Erythroblast (primary cell): Measurements from ENCODE around the gene CERS1.

Experiments used
- DNase-seq, 2 experiments: peaks; one replicate each; lab custom pipeline; 2025; lab: John Stamatoyannopoulos, UW
- GATA1 ChIP-seq: IDR thresholded peaks from 2 replicates; pipeline ENCODE4 v1.6.1; 2011; ENCODE audit warnings: low read depth, mild to moderate bottlenecking, control low read depth, low read length, moderate library complexity
- POLR2A ChIP-seq: IDR thresholded peaks from 2 replicates; pipeline ENCODE4 v1.6.1; 2011; ENCODE audit warnings: mild to moderate bottlenecking, low read length

Gene CERS1

DNA sequence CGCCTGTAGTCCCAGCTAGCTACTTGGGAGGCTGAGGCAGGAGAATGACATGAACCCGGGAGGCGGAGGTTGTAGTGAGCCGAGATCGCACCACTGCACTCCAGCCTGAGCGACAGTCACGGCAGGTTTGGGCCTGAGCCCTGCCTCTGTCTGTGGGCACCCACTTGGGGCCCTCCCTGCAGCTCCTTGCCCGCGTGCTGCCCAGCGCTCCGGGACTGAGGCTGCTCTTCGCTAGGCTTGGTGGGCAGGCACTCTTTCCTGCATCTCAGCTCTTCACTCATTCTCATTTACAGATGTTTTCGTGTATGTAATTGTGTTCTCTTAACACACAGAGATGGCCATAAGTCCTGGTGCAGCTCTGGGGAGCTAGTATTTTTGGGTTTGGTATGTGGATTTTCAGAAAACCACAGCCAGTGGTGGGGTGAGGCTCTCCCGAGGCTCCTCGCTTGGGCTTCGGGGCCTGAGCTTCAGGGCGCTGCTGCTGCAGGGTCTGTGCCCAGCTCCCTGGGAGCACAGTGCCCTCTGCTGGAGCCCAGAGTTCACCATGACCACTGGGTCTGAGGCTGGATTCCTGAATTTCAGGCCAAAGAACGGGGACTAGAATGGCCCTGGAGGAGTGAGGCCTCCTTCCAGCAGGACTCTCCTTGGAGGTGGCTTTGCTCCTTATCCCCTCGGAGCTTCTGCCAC lies 49.0 kb downstream of the CERS1 start:
- TF ChIP-seq POLR2A (no peak), GATA1 (no peak)
- DNase-seq: peak; percentile 69 to 84

DNA sequence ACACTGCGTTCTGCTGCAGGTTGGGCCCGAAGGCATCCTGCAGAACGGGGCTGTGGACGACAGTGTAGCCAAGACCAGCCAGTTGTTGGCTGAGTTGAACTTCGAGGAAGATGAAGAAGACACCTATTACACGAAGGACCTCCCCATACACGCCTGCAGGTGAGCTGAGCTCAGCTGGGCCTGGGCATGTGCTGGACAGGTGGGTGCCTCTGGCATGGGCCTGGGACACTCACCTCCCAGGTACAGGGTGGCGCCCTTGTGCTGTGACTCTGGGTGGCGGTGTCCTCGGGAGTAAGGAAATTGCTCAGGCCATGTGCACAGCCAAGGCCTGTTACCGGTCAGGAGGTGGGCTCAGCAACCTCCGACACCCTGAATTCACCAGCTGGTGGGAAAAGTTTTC lies 50.0 kb downstream of the CERS1 start:
- no peak for DNase-seq
- TF ChIP-seq GATA1 (no peak), POLR2A (no peak)

DNA sequence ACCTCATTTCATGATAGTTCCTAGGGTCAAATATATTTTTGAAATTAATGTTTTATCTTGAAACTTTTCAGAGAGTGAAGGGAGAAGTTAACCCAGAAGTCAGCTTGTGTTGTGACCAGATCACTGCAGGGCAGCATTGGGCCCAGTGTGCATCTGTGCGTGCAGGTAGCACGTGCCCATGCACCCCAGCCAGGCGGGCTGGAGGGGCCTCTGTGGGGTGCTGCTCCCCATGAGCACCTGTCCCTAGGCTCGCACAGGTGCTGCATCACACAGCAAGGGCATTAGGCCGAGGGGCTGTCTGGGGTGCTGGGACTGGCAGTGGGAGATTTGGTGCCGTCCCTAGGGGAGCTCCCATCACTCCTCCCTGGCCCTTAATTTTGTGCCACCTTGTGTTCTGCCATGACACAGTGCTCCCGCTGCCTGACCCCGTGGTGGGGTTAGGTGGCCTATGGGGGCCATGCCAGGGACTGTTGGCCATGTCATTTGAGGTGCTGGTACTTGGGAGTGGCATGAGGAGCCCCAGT lies 51.1 kb downstream of the CERS1 start:
- DNase-seq: no peak
- TF ChIP-seq GATA1 (no peak), POLR2A (no peak)

DNA sequence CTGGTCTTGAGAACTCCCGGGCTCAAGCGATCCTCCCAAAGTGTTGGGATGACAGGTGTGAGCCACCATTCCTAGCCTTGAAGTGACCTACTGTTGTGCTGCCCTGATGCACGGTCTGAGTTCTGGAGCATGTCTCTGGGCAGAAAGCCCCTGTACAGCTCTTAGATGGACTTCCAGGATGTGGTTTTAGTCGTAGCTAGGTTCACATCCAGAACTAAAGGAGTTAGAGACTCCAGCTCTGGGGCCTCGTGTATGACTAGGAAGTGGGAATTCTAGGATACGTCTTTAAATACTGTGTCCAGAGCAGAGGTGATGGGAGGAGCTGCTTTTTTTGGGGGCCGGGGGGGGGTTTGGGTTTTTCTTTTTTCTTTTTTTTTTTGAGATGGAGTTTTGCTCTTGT lies 52.0 kb downstream of the CERS1 start:
- DNase-seq: no peak
- no peak for TF ChIP-seq POLR2A
- TF ChIP-seq GATA1: no peak

DNA sequence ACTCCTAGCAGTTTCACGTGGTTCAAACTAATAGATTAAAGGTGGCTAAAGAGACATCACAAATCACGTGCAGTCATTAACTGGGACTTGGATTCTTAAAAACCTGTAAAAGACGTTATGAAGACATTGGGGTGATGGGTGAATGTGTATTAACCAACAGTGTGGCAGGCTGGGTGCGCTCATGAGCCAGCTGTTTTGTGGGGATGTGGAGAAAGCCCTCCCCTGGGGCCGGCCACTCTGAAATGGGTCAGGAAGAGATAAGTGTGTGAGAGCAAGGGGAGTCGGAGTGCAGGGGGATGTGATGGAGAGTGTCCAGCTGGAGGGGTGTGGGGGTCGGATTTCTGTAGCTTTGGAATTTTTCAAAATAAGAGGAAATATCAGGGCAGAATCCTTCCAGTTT lies 53.8 kb downstream of the CERS1 start:
- no peak for DNase-seq
- no peak for TF ChIP-seq GATA1
- no peak for TF ChIP-seq POLR2A

DNA sequence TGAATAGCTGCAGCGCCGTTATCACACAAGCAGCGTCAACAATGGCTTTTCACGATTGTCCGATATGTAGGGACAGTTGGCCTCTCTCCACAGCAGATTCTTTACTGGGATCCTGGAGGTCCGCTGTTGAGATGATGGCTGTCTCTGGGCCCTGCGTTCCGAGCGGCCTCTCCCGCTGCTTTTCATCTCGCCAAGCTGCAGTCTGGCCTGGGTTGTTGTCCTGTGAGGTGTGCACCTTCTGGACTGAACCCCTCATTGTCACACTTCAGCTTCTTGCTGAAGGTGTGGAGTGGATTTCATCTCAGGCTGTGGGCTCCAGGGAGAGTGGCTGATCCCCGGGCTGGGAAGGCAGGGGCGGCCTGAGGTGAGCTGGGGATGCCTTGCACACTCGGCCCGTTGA lies 54.6 kb downstream of the CERS1 start:
- no peak for TF ChIP-seq POLR2A
- no peak for TF ChIP-seq GATA1
- DNase-seq: no peak

DNA sequence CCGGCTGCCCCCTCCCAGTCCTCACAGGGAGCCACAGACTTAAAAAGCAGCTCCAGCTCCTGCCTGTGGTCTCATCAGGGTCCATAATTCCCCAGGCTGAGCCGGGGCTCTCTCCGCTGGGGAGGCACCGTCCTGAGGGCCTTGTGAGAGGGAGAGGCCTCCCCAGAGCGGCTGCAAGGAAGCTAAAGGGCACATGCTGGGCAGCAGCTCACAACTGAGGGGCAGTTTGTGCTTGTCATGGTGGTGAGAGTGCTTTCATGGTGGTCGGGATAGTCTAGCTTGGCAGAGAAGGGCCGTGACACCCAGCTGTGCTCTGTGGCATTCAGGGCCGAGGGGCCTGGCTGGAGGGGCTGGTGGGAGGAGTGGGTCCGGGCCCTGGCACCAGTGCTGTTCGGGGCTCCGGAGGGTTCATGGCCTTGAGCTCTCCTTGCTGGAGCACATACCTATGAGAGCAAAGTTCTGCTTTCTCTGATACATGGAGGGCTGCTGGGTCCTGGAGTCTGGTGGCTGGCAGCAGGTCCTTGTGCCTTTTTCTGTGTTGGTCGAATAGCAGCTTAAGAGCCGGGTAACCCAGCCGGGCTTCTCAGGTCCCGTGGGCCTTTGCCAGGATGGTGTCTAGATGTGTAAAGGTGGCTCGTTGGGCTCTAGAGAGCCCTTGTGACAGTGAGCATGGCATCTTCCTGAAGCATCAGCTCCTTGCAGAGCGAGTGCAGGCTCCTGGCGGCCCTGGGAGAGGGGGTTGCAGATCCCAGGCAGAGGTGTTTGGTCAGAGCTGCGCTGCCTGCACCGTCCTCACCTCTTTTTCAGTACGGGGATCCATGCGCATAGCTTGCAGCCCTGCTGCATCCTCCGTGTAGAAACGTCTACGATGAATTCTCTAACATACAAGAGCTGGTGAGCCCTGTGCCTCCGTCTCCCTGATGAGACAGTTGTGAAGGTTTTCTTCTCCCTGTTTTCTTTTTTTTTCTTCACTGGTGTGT lies 55.4 kb downstream of the CERS1 start:
- DNase-seq: no peak

DNA sequence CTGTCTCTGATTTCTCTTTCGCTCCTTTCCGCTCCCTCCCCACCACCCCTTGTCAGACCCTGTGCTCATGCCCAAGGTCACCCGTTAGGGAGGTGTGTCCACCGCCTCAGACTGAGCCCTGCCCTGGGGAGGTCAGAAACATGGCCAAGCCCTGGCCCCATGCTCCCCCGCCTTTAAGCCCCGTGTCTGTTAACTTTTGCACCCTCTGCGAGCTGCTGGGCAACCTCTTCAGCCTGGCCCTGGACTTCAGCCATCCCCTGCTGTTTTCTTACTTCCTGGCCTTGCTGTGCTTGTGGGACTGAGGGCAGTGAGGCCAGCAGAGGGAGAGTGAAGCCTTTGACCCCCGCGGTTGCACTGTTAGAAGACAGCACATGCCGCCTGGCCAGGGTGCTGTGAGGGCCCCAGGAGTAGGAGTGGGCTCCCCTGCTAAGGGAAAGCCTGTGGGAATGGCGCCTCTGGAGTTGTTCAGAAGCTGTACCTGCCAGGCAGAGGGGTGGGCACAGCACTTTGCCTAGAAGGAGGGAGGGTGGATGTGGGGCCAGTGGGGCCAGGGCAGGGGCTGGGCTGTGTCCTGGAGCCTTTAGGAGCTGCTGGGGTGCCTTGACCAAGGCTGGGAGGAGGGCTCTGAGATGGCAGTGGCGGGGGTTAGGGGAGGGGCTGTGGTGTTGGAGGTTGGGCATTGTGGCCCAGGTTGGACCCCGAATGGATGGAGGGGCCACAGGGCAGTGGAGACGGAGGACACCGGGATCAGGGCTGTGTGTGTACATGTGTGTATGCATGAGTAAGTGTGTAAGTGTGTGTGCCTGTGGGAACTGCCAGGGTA lies 56.3 kb downstream of the CERS1 start:
- no peak for DNase-seq

More for the DNA sequence above, 55.4 kb downstream of the CERS1 start:
- no peak for TF ChIP-seq POLR2A
- TF ChIP-seq GATA1: no peak

DNA sequence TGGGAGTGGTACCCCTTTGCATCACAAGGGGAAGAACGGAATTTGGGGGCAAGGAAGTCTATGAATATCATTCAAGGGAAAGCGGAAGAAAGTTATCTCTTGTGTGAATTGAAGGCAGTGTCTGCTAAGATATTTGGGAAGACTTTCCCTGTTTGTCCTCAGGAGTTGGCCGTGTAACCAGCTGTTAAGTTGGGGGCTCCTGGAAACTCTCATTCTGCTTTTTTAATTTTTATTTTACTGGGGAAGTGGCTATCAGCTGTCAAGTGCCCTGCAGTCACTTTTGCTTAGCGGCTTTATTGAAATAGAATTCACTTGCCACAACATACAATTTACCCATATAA lies 61.3 kb downstream of the CERS1 start:
- DNase-seq: no peak
- TF ChIP-seq GATA1: no peak
- TF ChIP-seq POLR2A: no peak

More for the DNA sequence above, 56.3 kb downstream of the CERS1 start:
- TF ChIP-seq POLR2A (no peak), GATA1 (no peak)

DNA sequence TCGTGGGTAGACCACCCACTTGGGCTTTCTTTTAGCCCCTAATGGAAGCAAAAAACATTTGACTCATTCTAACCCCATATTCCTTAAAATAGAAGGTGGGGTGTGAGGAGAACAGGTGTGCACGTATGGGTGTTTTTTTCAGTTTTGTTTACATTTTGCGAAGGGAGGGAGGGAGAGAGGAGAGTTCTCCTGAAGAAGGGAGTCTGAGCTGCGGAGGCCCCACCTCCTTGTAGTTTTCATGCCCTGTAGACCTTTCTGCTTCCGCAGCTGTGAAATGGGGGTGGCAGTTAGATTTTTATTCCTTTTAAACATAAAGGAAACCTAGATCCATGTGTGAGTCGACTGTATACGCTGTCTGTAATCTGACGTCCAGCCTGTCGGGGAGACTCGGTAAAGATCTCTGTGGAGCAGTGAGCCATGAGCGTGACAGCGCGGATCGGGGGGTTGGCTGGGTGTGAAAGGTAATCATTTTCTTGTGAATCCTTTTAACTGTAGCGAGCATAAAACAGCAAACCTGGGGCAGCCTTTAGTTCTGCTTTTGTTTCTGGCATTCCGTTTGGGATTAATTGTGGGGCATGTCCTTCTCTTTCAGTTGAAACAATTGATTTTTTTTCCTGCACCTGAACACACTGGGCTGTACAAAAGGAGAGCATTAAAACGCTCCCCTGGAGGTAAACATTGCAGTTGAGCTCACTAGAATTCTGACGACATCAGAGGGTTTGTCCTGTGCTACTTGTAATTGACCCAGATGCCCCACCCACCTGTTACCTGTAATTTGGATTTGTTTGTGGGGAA lies 61.9 kb downstream of the CERS1 start:
- TF ChIP-seq GATA1 (no peak), POLR2A (no peak)
- peak; percentile 21 to 23 for DNase-seq

DNA sequence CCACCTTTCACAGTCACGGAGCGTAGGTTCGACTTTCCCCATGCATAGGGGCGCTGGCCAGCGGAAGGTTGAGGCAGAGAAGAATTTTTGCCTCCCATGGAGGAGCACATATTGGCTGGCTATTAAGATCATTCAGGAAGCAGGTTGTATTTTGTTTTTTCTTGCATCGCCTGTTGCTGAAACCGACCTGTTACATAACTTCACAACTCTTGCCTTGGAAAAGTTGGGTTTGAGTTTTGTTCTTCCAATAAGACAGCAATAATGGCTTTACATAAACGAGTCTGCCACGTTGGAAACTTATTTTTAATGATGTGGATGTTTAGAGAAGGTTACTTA lies 62.8 kb downstream of the CERS1 start:
- DNase-seq: no peak
- TF ChIP-seq GATA1 (no peak), POLR2A (no peak)

DNA sequence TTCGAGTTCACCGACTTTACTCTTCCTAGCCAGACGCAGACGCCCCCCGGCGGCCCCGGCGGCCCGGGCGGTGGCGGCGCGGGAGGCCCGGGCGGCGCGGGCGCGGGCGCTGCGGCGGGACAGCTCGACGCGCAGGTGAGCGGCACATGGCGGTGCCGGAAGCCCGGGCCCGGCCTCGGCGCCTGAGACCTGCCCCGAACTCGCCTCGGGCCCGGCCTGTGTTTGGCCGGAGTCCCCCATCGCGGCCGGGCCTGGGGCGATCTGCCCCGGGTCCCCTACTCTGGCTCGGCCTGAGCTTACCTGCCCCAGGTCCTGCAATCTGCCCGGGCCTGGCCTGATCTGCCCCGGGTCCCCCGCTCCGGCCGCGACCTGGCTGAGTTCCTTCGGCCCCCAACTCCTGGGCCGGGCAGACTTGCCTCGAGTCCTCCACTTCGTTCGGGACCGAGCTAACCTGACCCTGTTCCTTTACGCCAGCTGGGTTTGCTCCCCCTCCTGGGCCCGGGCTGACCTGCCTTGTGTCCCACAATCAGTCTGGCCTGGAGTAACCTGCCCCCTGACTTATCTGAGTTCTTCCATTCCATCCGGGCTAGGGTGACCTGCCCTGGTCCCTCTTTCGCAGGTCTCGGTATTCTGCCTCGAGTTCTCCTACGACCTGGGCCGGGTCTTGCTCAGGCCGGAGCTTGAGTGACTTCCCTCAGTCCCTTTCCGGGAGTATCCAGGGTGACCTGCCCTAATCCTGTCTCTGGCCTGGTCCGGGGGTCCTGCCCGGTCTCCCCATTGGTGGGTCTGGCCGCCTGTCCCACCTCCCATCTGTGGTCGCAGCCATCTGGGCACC lies 63.4 kb downstream of the CERS1 start:
- DNase-seq: peak; percentile 86 to 88
- TF ChIP-seq POLR2A: no peak
- TF ChIP-seq GATA1: no peak
